HepG2 (cell line): ENCODE data around the gene CHRNA5. TPM values are rescaled to one million over a fixed set of nuclear protein-coding genes. Genes with fewer than 3 reads are reported as not detected.

ENCODE experiments used
- ATAC-seq: fragments of 200-7000 bp; cut with Tn5 transposase; 3 replicates; pipeline ENCODE4 v1.9.1; 2020; ENCODE audit warnings: mild to moderate bottlenecking, moderate library complexity
- BruUV-seq: library from RNA; stranded (reverse); fragments of 400-500 nt; replicated peaks from 2 replicates; lab custom pipeline; 2021; lab: Mats Ljungman, UMichigan
- CTCF ChIA-PET: fragments of 300-600 bp; formaldehyde crosslinking; extraction: SDS; loops from one replicate; lab custom pipeline; 2021; ENCODE audit warnings: low total read pairs, inconsistent platforms, low intra/inter-chr PET ratio; lab: Yijun Ruan, JAX
- POLR2A ChIA-PET: fragments of 350-600 bp; sonication (Branson Sonifier 250); formaldehyde crosslinking; loops from one replicate; lab custom pipeline; 2020; ENCODE audit warnings: antibody characterized with exemption, inconsistent platforms; lab: Yijun Ruan, JAX
- DNase-seq: peaks from one replicate; pipeline ENCODE4 v3.0.0-alpha.2; 2015; ENCODE audit warnings: low spot score
- FAIRE-seq: peaks from 3 replicates; lab custom pipeline; 2011; peaks lifted over from hg19 to GRCh38; lab: Jason Lieb, UNC
- H2AFZ ChIP-seq: one replicate; pipeline ENCODE4 v1.6.1; 2011; ENCODE audit warnings: low read length, inconsistent platforms
- H3K27ac ChIP-seq: fragments of 300-600 bp; 3 replicates; pipeline ENCODE4 v1.8.0; 2011; ENCODE audit warnings: mixed run types, mild to moderate bottlenecking, mixed read lengths, low read length, inconsistent platforms; ENCODE audit not compliant: insufficient read depth; ENCODE audit errors: extremely low read length
- H3K27me3 ChIP-seq, 2 experiments: fragments of 200-600 bp in 1 of 2; 2 replicates in 1 of 2; 3 replicates in 1 of 2; pipeline versions ENCODE4 v1.6.0 to v1.8.0; 2011; ENCODE audit warnings: low read length in 2 of 2, mild to moderate bottlenecking in 2 of 2, moderate library complexity in 2 of 2, inconsistent platforms in 1 of 2; ENCODE audit not compliant: insufficient read depth in 2 of 2, control insufficient read depth in 1 of 2
- H3K36me3 ChIP-seq, 2 experiments: fragments of 200-600 bp in 1 of 2; replicated peaks in 1 of 2; 2 replicates in 1 of 2; 3 replicates in 1 of 2; pipeline versions ENCODE4 v1.5.1 to v1.8.0; 2011; ENCODE audit warnings: low read length in 2 of 2, inconsistent platforms in 1 of 2; ENCODE audit not compliant: insufficient read depth in 2 of 2, control insufficient read depth in 1 of 2
- H3K4me1 ChIP-seq: 2 replicates; pipeline ENCODE4 v1.5.1; 2012; ENCODE audit warnings: low read length, inconsistent platforms; ENCODE audit not compliant: insufficient read depth
- H3K4me2 ChIP-seq: 2 replicates; pipeline ENCODE4 v1.6.0; 2011; ENCODE audit warnings: low read depth, low read length, inconsistent platforms
- H3K4me3 ChIP-seq, 3 experiments: fragments of 200-600 bp in 1 of 3; sonication (generic), shearing (Covaris generic) in 1 of 3; replicated peaks in 1 of 3; 2 replicates each; pipeline ENCODE4 v1.5.1; 2011 to 2016; ENCODE audit warnings: low read length in 3 of 3, inconsistent platforms in 2 of 3, low read depth in 2 of 3, mild to moderate bottlenecking in 2 of 3, control low read depth in 1 of 3, mixed read lengths in 1 of 3; ENCODE audit not compliant: insufficient read depth in 1 of 3
- H3K79me2 ChIP-seq: one replicate; pipeline ENCODE4 v1.6.1; 2011; ENCODE audit warnings: low read length, inconsistent platforms; ENCODE audit not compliant: insufficient read depth
- H3K9ac ChIP-seq: 2 replicates; pipeline ENCODE4 v1.6.0; 2011; ENCODE audit warnings: mild to moderate bottlenecking, low read depth, low read length, inconsistent platforms; ENCODE audit not compliant: insufficient read depth
- H3K9me3 ChIP-seq: 2 replicates; pipeline ENCODE4 v1.5.1; 2012; ENCODE audit warnings: mild to moderate bottlenecking, low read length
- H4K20me1 ChIP-seq: 2 replicates; pipeline ENCODE4 v1.6.0; 2011; ENCODE audit warnings: inconsistent platforms, mild to moderate bottlenecking, low read length, moderate library complexity; ENCODE audit not compliant: insufficient read depth
- HES4 ChIP-seq: sonication (generic); formaldehyde crosslinking; IDR thresholded peaks from 2 replicates; pipeline ENCODE4 v1.9.0; 2021; ENCODE audit warnings: mild to moderate bottlenecking, missing genetic modification reagents, borderline replicate concordance
- PBX3 ChIP-seq: sonication (generic); formaldehyde crosslinking; IDR thresholded peaks from 2 replicates; pipeline ENCODE4 v1.8.1; 2023; ENCODE audit warnings: missing genetic modification reagents, inconsistent platforms, borderline replicate concordance
- SMAD9 ChIP-seq: sonication (generic); formaldehyde crosslinking; IDR thresholded peaks from 2 replicates; pipeline ENCODE4 v1.5.1; 2020; ENCODE audit warnings: mild to moderate bottlenecking, missing genetic modification reagents
- TOE1 ChIP-seq: sonication (generic); formaldehyde crosslinking; IDR thresholded peaks from 2 replicates; pipeline ENCODE4 v1.4.0; 2020; ENCODE audit warnings: mild to moderate bottlenecking, missing genetic modification reagents
- ZNF260 ChIP-seq: sonication (generic); formaldehyde crosslinking; IDR thresholded peaks from 2 replicates; pipeline ENCODE4 v1.4.0; 2020; ENCODE audit warnings: missing genetic modification reagents, low read depth, mild to moderate bottlenecking, borderline replicate concordance
- WGBS: methylation state at CpG from one replicate; pipeline ENCODE4 v1.1.6; 2017; ENCODE audit warnings: low lambda C conversion rate; 5-methylcytosine and 5-hydroxymethylcytosine counted together
- in situ Hi-C: cut with HindIII; loops from 2 replicates; pipeline ENCODE4 v1.10.0; 2017; ENCODE audit warnings: low pct_unique_long_range_greater_than_20kb; ENCODE audit not compliant: extremely low pct_ligation_motif_present
- intact Hi-C: fragments of 100-400 bp; cut with micrococcal nuclease; formaldehyde crosslinking; loops from one replicate; pipeline ENCODE4 v1.10.0; 2022; ENCODE audit not compliant: unreplicated experiment
- polyA plus RNA-seq, 8 experiments: library from polyadenylated mRNA; depleted of rRNA in 3 of 8; stranded (reverse) in 7 of 8; unstranded in 1 of 8; fragments of >200 nt; fragmentation: Illumina TruSeq in 4 of 8; extraction: Trizol in 4 of 8; gene quantifications; 2 replicates each; pipeline versions ENCODE4 v1.2.1 to v1.2.3, GENCODE V29; 2011 to 2016; ENCODE audit warnings: low read depth in 4 of 8, missing spikeins in 1 of 8, mixed read lengths in 1 of 8; ENCODE audit not compliant: insufficient read depth in 1 of 8
- total RNA-seq, 5 experiments: library from RNA; depleted of rRNA; stranded (reverse); fragments of >200 nt; fragmentation: Illumina TruSeq; extraction: Trizol; gene quantifications; 2 replicates each; pipeline ENCODE4 v1.2.3, GENCODE V29; 2016; ENCODE audit warnings: low read depth in 1 of 5

The CHRNA5 gene
- total and polyA plus RNA-seq, 2 of the 13 experiments (the other 11 are each of a cell fraction or from before 2014, with no cell fraction given): 3.7 to 10.5 TPM

GRCh38 chr15:78628227-78628626 lies 62.9 kb downstream of the CHRNA5 start (continued):
- TF ChIP-seq HES4 (CRISPR knock-in tag) (no peak), SMAD9 (CRISPR knock-in tag) (no peak), TOE1 (CRISPR knock-in tag) (no peak)

GRCh38 chr15:78629031-78629715 lies 63.9 kb downstream of the CHRNA5 start:
- no TSS peak for BruUV-seq
- in situ Hi-C loops: no loop called here
- no peak for DNase-seq
- intact Hi-C loops: no loop called here
- H3K27me3 ChIP-seq: peaks cover 10 to 56% of the 10 kb centered on the region in 2 experiments
- H3K9me3 ChIP-seq: no peaks in the 10 kb centered on the region
- 52% methylated on average over 21 of the region's 29 CpGs for WGBS
- TF ChIP-seq ZNF260 (CRISPR knock-in tag) (no peak), PBX3 (CRISPR knock-in tag) (no peak)
- no peak for ATAC-seq
- H3K9ac ChIP-seq: no peak overlapping the region
- H4K20me1 ChIP-seq: no peaks in the 10 kb centered on the region
- no peaks in the 10 kb centered on the region for H3K4me1 ChIP-seq
- H2AFZ ChIP-seq: no peak overlapping the region
- CTCF ChIA-PET: no interaction called here
- POLR2A ChIA-PET: no interaction called here
- H3K4me2 ChIP-seq: no peak overlapping the region
- no peak overlapping the region for H3K27ac ChIP-seq
- H3K4me3 ChIP-seq: no peak overlapping the region
- no peaks in the 10 kb centered on the region for H3K36me3 ChIP-seq
- no peaks in the 10 kb centered on the region for H3K79me2 ChIP-seq
- FAIRE-seq: no peak
